K562 (cell line): ENCODE data around the gene TARBP1. TPM values are rescaled to one million over a fixed set of nuclear protein-coding genes. Genes with fewer than 3 reads are reported as not detected.
A peak's percentile ranks its signal among the peaks of the same experiment; 100 is the strongest.

Experiments used
- BRF2 ChIP-seq: IDR thresholded peaks from 3 replicates; pipeline ENCODE4 v1.6.1; 2011; ENCODE audit warnings: borderline replicate concordance, mild to moderate bottlenecking; ENCODE audit not compliant: insufficient read length, insufficient read depth
- C11orf30 ChIP-seq: fragments of 450-650 bp; IDR thresholded peaks from 2 replicates; pipeline ENCODE4 v1.6.1; 2016; ENCODE audit warnings: low read depth, mild to moderate bottlenecking
- CHAMP1 ChIP-seq: fragments of 450-650 bp; IDR thresholded peaks from 2 replicates; pipeline ENCODE4 v1.6.1; 2016; ENCODE audit warnings: mild to moderate bottlenecking
- CREB3L1 ChIP-seq: fragments of 450-650 bp; IDR thresholded peaks from 2 replicates; pipeline ENCODE4 v1.6.1; 2014; ENCODE audit warnings: low read depth, mild to moderate bottlenecking, moderate library complexity, borderline replicate concordance
- FOSL1 ChIP-seq: fragments of 200-800 bp; sonication (Bioruptor generic); conservative IDR thresholded peaks from 2 replicates; pipeline ENCODE4 v1.6.1; 2016; ENCODE audit warnings: missing genetic modification characterization, missing compliant biosample characterization
- FOXA1 ChIP-seq: fragments of 450-650 bp; IDR thresholded peaks from 2 replicates; pipeline ENCODE4 v1.6.1; 2016; ENCODE audit warnings: mild to moderate bottlenecking, borderline replicate concordance
- LARP7 ChIP-seq: fragments of 450-650 bp; IDR thresholded peaks from 2 replicates; pipeline ENCODE4 v1.6.1; 2016
- MBD2 ChIP-seq: sonication (generic); IDR thresholded peaks from 2 replicates; pipeline ENCODE4 v1.6.1; 2016; ENCODE audit warnings: low read depth, borderline replicate concordance
- NEUROD1 ChIP-seq: fragments of 150-350 bp; IDR thresholded peaks from 2 replicates; pipeline ENCODE4 v1.6.1; 2014; ENCODE audit warnings: borderline replicate concordance, low read length, low read depth; ENCODE audit not compliant: partially characterized antibody
- POLR2B ChIP-seq: fragments of 450-650 bp; IDR thresholded peaks from 2 replicates; pipeline ENCODE4 v1.6.1; 2018; ENCODE audit warnings: low read depth; ENCODE audit not compliant: partially characterized antibody
- PTRF ChIP-seq: fragments of 450-650 bp; IDR thresholded peaks from 2 replicates; pipeline ENCODE4 v1.6.1; 2016; ENCODE audit warnings: mild to moderate bottlenecking, missing genetic modification characterization, missing compliant biosample characterization
- SP2 ChIP-seq: IDR thresholded peaks from 2 replicates; pipeline ENCODE4 v1.6.1; 2011; ENCODE audit warnings: mild to moderate bottlenecking, low read depth, low read length, moderate library complexity; ENCODE audit not compliant: poor library complexity, severe bottlenecking; ENCODE audit errors: extremely low read depth
- TCF7L2 ChIP-seq: fragments of 150-350 bp; IDR thresholded peaks from 2 replicates; pipeline ENCODE4 v1.6.1; 2016; ENCODE audit warnings: low read depth, mild to moderate bottlenecking, low read length, moderate library complexity
- U2AF1 ChIP-seq: fragments of 200-400 bp; formaldehyde crosslinking; optimal IDR thresholded peaks from 2 replicates; pipeline ENCODE3; 2017; ENCODE audit warnings: mild to moderate bottlenecking, low read depth, low read length, moderate library complexity
- U2AF2 ChIP-seq: fragments of 200-400 bp; formaldehyde crosslinking; optimal IDR thresholded peaks from 2 replicates; pipeline ENCODE3; 2017; ENCODE audit warnings: low read depth, mild to moderate bottlenecking, low read length
- ZC3H4 ChIP-seq: sonication (generic); formaldehyde crosslinking; IDR thresholded peaks from 2 replicates; pipeline ENCODE4 v1.9.0; 2021; ENCODE audit warnings: missing genetic modification reagents, borderline replicate concordance
- ZNF740 ChIP-seq, 3 experiments: fragments of 200-800 bp in 1 of 3; sonication (Bioruptor generic) in 1 of 3; sonication (generic) in 1 of 3; formaldehyde crosslinking in 1 of 3; IDR thresholded peaks; 2 replicates each; pipeline versions ENCODE4 v1.6.1 to v1.8.0; 2016 to 2022; ENCODE audit warnings: mild to moderate bottlenecking in 2 of 3, missing compliant biosample characterization in 2 of 3, missing genetic modification characterization in 2 of 3, missing genetic modification reagents in 1 of 3
- ZZZ3 ChIP-seq: fragments of 450-650 bp; IDR thresholded peaks from 2 replicates; pipeline ENCODE4 v1.6.1; 2016; ENCODE audit warnings: antibody characterized with exemption, mild to moderate bottlenecking, moderate library complexity
- polyA plus RNA-seq, 8 experiments: library from polyadenylated mRNA; depleted of rRNA in 4 of 8; stranded (reverse) in 5 of 8; unstranded in 3 of 8; fragments of >200 nt; fragmentation: Nextera tagmentation in 2 of 8; fragmentation: Illumina TruSeq in 1 of 8; extraction: Ambion mirVana in 2 of 8; extraction: Trizol in 1 of 8; gene quantifications; 2 replicates each; pipeline versions ENCODE4 v1.2.1 to v1.2.3, GENCODE V29; 2011 to 2014; ENCODE audit warnings: inconsistent platforms in 1 of 8, missing spikeins in 1 of 8
- total RNA-seq, 7 experiments: library from RNA; depleted of rRNA in 6 of 7; stranded (reverse); fragments of >200 nt in 6 of 7; fragmentation: Illumina TruSeq in 2 of 7; extraction: Trizol in 2 of 7; gene quantifications; 2 replicates each; pipeline versions ENCODE4 v1.2.1 to v1.2.3, GENCODE V29; 2011 to 2021; ENCODE audit warnings: low replicate concordance in 1 of 7
- TF ChIP-seq, protein P1 (sequence below): fragments of 250-450 bp; sonication (Bioruptor Pico); IDR thresholded peaks from 2 replicates; pipeline ENCODE4 v1.4.0; 2020

Gene TARBP1
- total and polyA plus RNA-seq, 9 of the 15 experiments (the other 6 are each of a cell fraction or from before 2014, with no cell fraction given): 8.8 to 48.0 (median 22.9) TPM

DNA sequence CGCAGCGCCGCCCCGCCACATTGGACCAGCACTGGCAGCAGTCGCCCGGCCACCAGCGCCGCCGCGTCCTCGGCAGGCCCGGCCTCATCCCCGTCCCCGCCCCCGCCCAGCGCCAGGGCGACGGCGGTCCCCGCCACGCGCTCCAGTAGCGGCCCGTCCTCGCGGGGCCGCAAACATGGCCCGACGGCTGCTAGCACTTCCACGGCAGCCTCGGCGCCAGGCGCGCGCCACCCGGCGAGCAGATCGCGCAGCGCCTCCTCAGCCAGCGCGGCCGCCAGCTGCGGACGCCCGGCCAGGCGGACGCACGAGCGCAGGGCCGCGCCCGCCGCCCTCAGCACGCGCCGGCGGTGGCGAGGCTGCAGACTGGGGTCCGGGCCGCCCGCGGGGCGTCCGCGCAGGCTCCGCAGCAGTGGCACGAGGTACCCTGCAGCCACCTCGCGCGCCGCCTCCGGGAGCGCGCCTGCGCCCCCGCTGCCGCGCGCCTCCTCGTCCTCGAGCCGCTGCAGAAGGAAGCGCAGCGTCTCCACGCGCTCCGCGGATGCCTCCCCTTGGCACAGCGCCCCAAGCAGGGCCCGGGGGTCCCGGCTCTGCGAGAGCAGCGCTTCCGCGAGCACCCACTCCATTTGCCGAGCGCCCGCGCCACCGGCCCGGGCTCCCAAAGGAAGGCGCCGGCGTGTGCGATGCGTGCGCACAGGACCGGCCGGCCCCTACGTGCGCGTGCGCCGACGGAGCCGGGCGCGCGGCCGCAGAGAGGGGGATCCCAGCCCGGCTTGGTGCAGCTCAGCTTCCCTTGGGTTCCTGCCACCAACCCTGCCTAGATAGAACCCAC is at the start of gene TARBP1 (continued):
- TF ChIP-seq SP2 (no peak), POLR2B (no peak), C11orf30 (no peak), FOXA1 (no peak), U2AF2 (no peak), BRF2 (no peak), CREB3L1 (no peak; the same call in none of the 2 replicates), FOSL1 (tag) (no peak), NEUROD1 (no peak), CHAMP1 (no peak), ZZZ3 (no peak), U2AF1 (no peak), PTRF (tag) (no peak), MBD2 (peak; percentile 23; the same call in 1 of the 2 replicates), ZC3H4 (CRISPR knock-in tag) (no peak), ZNF740 (CRISPR knock-in tag; IDR thresholded peaks at IDR 0.05) (no peak; the same call in none of the 2 replicates), ZNF740 (tag; IDR thresholded peaks at IDR 0.05) (no peak), LARP7 (no peak), TCF7L2 (no peak)
- TF ChIP-seq, protein P1, sequence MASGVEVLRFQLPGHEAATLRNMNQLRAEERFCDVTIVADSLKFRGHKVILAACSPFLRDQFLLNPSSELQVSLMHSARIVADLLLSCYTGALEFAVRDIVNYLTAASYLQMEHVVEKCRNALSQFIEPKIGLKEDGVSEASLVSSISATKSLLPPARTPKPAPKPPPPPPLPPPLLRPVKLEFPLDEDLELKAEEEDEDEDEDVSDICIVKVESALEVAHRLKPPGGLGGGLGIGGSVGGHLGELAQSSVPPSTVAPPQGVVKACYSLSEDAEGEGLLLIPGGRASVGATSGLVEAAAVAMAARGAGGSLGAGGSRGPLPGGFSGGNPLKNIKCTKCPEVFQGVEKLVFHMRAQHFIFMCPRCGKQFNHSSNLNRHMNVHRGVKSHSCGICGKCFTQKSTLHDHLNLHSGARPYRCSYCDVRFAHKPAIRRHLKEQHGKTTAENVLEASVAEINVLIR (CRISPR knock-in tag): no peak
